Testis (tissue), 3 donors: Measurements from ENCODE around the gene MRGPRG. TPM values are rescaled to one million over a fixed set of nuclear protein-coding genes. Genes with fewer than 3 reads are reported as not detected.

Source experiments
- DNase-seq: peaks from one replicate; pipeline ENCODE4 v3.0.0-alpha.2; 2019
- H3K27ac ChIP-seq, 2 donors: fragments of 200-600 bp; sonication (generic); one replicate each; pipeline ENCODE4 v1.5.1; 2019
- H3K27me3 ChIP-seq: fragments of 200-600 bp; sonication (generic); one replicate; pipeline ENCODE4 v1.5.1; 2019
- H3K36me3 ChIP-seq: fragments of 200-600 bp; sonication (generic); one replicate; pipeline ENCODE4 v1.5.1; 2017; ENCODE audit warnings: low read depth; ENCODE audit errors: missing control alignments
- H3K4me1 ChIP-seq: fragments of 200-600 bp; sonication (generic); one replicate; pipeline ENCODE4 v1.5.1; 2019
- H3K4me3 ChIP-seq, 2 donors: fragments of 200-600 bp; sonication (generic); one replicate each; pipeline ENCODE4 v1.5.1; 2017 to 2019
- H3K9me3 ChIP-seq: fragments of 200-600 bp; sonication (generic); one replicate; pipeline ENCODE4 v1.5.1; 2017
- CTCF ChIP-seq, 3 experiments: fragments of 450-650 bp in 2 of 3; fragments of 200-600 bp in 1 of 3; sonication (generic) in 1 of 3; IDR thresholded peaks; one replicate each; pipeline ENCODE4 v1.5.1; 2016 to 2019; ENCODE audit warnings: antibody characterized with exemption in 3 of 3, mild to moderate bottlenecking in 2 of 3, moderate library complexity in 1 of 3
- POLR2A ChIP-seq: fragments of 450-650 bp; IDR thresholded peaks from one replicate; pipeline ENCODE4 v1.6.1; 2017; ENCODE audit warnings: antibody characterized with exemption, mild to moderate bottlenecking, moderate library complexity
- WGBS, 2 donors: methylation state at CpG; one replicate each; pipeline ENCODE4 v1.1.5; 2018; 5-methylcytosine and 5-hydroxymethylcytosine counted together
- intact Hi-C: fragments of 100-400 bp; cut with DNase I; formaldehyde crosslinking; loops from one replicate; pipeline ENCODE4 v1.15.1; 2023; ENCODE audit warnings: low total_unique reads
- polyA plus RNA-seq: library from polyadenylated mRNA; stranded (reverse); fragments of 350-450 nt; fragmentation: Illumina TruSeq; extraction: RNeasy Lipid Tissue Mini Kit (QIAGEN cat#74804); gene quantifications from one replicate; pipeline ENCODE4 v1.2.3, GENCODE V29; 2014; ENCODE audit warnings: low read depth, low replicate concordance; ENCODE audit not compliant: insufficient read depth
- total RNA-seq, 2 donors: library from RNA; depleted of rRNA; stranded (reverse); fragments of >200 nt; gene quantifications; one replicate each; pipeline ENCODE4 v1.2.3, GENCODE V29; 2016

MRGPRG gene
- total and polyA plus RNA-seq, 3 donors from 2014 or later: 0.50 TPM; not detected in 2

- no peaks in the 10 kb centered on the region for H3K4me1 ChIP-seq
- TF ChIP-seq POLR2A (no peak), CTCF (IDR thresholded peaks at IDR 0.05) (no peak)
- WGBS, 2 donors: 74 to 75% methylated on average over 8 of the region's 8 CpGs
- H3K27me3 ChIP-seq: no peaks in the 10 kb centered on the region
- intact Hi-C loops: no loop called here
- H3K36me3 ChIP-seq: no peaks in the 10 kb centered on the region
- no peak for DNase-seq
- H3K9me3 ChIP-seq: no peaks in the 10 kb centered on the region
- H3K4me3 ChIP-seq: no peak overlapping the region
- H3K27ac ChIP-seq: no peak overlapping the region
Measured at GRCh38 chr11:3206156-3206921, 12.3 kb downstream of the MRGPRG start.

GRCh38 chr11:3205261-3206155 is 13.1 kb downstream of the MRGPRG start:
- no peak for TF ChIP-seq POLR2A
- TF ChIP-seq CTCF (IDR thresholded peaks at IDR 0.05): no peak
- intact Hi-C loops: no loop called here
- DNase-seq: no peak
- no peaks in the 10 kb centered on the region for H3K27me3 ChIP-seq
- H3K9me3 ChIP-seq: no peaks in the 10 kb centered on the region
- H3K27ac ChIP-seq: no peak overlapping the region
- 55 to 61% methylated on average over 13 to 16 of the region's 16 CpGs for WGBS, 2 donors
- H3K4me3 ChIP-seq: no peak overlapping the region
- H3K36me3 ChIP-seq: no peaks in the 10 kb centered on the region
- no peaks in the 10 kb centered on the region for H3K4me1 ChIP-seq

- WGBS, 2 donors: 86 to 91% methylated on average over 11 to 22 of the region's 24 CpGs
- Histone ChIP-seq H3K4me1 (no peaks in the 10 kb centered on the region), H3K27me3 (no peaks in the 10 kb centered on the region), H3K9me3 (no peaks in the 10 kb centered on the region), H3K36me3 (no peaks in the 10 kb centered on the region), H3K27ac (no peak overlapping the region), H3K4me3 (no peak overlapping the region)
- TF ChIP-seq CTCF (IDR thresholded peaks at IDR 0.05) (no peak), POLR2A (no peak)
- no peak for DNase-seq
- intact Hi-C loops: no loop called here
Measured at GRCh38 chr11:3204141-3205015, 14.2 kb downstream of the MRGPRG start.

- no peak overlapping the region for H3K27ac ChIP-seq
- intact Hi-C loops: no loop called here
- H3K4me3 ChIP-seq: no peak overlapping the region
- no peaks in the 10 kb centered on the region for H3K36me3 ChIP-seq
- H3K9me3 ChIP-seq: no peaks in the 10 kb centered on the region
- H3K27me3 ChIP-seq: no peaks in the 10 kb centered on the region
- DNase-seq: no peak
- WGBS, 2 donors: 0 to 3% methylated on average over 7 to 39 of the region's 51 CpGs
- TF ChIP-seq CTCF (IDR thresholded peaks at IDR 0.05): peak in 1 of 3 experiments; percentile 6
- TF ChIP-seq POLR2A: no peak
- no peaks in the 10 kb centered on the region for H3K4me1 ChIP-seq
Measured at GRCh38 chr11:3203221-3204043, 15.2 kb downstream of the MRGPRG start.
